Astrocyte (in vitro differentiated cells and primary cell): ENCODE data around the gene UVSSA.

Experiments
- CTCF ChIP-seq: IDR thresholded peaks from 2 replicates; pipeline ENCODE4 v1.5.1; 2011; ENCODE audit warnings: low read depth, mild to moderate bottlenecking, inconsistent platforms, low read length, moderate library complexity; ENCODE audit not compliant: insufficient read depth
- EZH2 ChIP-seq: IDR thresholded peaks from 2 replicates; pipeline ENCODE4 v1.6.1; 2012; ENCODE audit warnings: mild to moderate bottlenecking, low read length, inconsistent platforms; ENCODE audit not compliant: insufficient read depth

DNA sequence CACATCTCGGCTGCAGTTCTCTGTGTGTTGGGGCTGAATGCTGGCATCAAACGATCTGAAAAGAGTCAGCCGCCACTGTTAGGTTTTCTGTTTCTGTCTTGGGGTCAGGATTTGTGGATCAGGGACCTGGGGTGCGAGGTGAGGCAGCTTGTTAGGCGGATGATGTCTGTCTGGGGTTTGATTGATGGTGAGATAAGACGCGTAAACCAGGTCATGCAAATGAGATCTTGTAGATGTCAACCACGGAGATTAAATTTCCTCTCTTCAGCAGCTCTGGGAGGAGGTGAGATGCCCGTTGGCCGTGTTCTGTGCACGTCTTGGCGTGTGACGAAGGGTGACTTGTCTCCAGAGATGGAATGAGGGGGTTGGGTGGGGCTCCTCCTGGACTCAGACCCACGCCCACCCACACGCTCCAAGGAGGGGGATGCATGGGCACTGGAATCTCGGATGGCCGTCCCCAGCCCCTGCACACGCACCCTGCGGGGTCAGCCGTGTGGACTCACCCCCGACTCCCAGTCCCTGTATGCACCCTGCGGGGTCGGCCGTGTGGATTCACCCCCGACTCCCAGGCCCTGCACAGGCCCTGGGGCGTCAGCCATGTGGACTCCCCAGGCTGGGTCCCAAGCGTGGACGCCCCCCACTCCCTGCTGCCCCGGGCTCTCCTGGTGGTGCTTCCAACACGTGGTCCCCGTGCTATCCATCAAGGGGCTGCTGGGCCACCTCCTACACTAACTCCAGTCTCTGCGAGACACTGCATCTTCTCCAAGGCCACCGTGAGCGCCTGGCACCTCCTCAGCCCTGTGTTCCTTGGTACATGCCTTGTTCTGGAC is 16.0 kb upstream of the UVSSA start:
- no peak for TF ChIP-seq CTCF
- no peak for TF ChIP-seq EZH2
